ENCODE results near the gene STUB1. TPM values are rescaled to one million over a fixed set of nuclear protein-coding genes. Genes with fewer than 3 reads are reported as not detected.
A peak's percentile ranks its signal among the peaks of the same experiment; 100 is the strongest.

The STUB1 gene
- total RNA-seq, 4 donors from 2014 or later: 152 to 213 (median 186) TPM

- peak within 1 kb of the TSS in 1 of 4 donors; percentile 44 for H3K4me3 ChIP-seq
- DNase-seq (ENCODE audit: low spot score in 2 of 2): no peak
- peak within 1 kb of the TSS in 1 of 4 donors; percentile 50 for H3K27ac ChIP-seq
- peaks cover 0 to 46% (median 4%) of the 10 kb centered on the region in 4 donors for H3K4me1 ChIP-seq
- H3K27me3 ChIP-seq: peaks cover 2 to 93% of the 10 kb centered on the region in 2 donors
- no peaks in the 10 kb centered on the region for H3K9me3 ChIP-seq
- 1% methylated on average over 23 to 37 of the region's 115 CpGs for WGBS, 2 donors
- TF ChIP-seq POLR2A (IDR thresholded peaks at IDR 0.05) (no peak), EP300 (IDR thresholded peaks at IDR 0.05) (no peak)
- TF ChIP-seq, protein P1, sequence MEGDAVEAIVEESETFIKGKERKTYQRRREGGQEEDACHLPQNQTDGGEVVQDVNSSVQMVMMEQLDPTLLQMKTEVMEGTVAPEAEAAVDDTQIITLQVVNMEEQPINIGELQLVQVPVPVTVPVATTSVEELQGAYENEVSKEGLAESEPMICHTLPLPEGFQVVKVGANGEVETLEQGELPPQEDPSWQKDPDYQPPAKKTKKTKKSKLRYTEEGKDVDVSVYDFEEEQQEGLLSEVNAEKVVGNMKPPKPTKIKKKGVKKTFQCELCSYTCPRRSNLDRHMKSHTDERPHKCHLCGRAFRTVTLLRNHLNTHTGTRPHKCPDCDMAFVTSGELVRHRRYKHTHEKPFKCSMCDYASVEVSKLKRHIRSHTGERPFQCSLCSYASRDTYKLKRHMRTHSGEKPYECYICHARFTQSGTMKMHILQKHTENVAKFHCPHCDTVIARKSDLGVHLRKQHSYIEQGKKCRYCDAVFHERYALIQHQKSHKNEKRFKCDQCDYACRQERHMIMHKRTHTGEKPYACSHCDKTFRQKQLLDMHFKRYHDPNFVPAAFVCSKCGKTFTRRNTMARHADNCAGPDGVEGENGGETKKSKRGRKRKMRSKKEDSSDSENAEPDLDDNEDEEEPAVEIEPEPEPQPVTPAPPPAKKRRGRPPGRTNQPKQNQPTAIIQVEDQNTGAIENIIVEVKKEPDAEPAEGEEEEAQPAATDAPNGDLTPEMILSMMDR (IDR thresholded peaks at IDR 0.05): no peak
- H3K36me3 ChIP-seq: no peaks in the 10 kb centered on the region
These were observed 25.4 kb downstream of the STUB1 start, which contains the start of gene FBXL16 for GRCh38 chr16:705431-706188. Gene FBXL16 (minus strand): TSS chr16:705801. CDS start chr16:697405, 8,396 bp downstream.

DNA sequence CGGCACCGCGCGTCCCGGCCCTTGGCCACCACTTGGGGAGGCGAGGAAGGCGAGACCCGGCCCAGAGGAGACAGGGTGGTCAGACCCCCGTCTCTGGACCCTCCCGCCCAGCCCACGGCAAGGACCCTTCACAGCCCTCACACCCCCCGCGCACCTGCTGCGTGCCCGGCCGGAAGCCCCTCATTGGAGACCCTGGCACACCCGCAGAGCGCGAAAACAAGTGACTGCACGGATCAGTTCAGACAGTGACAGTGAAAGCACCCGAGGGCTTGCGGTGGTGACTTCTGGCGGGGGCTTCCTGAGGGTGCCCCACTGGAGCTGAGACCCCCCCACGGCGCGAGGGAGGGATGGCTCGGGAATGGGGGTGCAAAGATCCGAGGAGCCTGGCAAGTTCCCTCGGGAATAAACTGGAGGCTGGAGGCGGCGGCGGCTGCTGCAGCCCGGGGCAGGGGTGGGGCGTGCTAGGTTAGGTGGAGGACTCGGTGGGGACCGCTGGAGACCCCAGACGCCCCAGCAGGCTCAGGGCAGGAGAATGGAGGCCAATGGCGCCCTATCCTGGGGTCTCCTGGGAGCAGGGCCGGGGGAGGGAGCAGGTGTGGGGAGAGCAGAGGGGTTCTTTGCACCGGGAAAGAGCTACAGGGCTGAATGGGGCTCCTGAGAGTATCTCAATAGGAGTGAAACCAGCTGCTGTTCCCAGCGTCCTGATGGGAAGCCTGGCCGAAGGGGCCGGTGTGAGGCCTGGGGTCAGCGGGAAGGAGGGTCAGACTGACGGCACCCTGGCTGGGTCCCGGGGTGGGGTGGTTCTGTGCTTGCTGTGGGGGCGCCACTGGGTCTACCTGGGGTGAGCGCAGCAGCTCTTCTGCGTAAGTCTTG, 26.2 kb downstream of the STUB1 start:
- Histone ChIP-seq H3K27ac (peak overlapping the region in 1 of 4 donors; percentile 50), H3K4me3 (peak overlapping the region in 1 of 4 donors; percentile 44), H3K36me3 (no peaks in the 10 kb centered on the region), H3K27me3 (peaks cover 2 to 93% of the 10 kb centered on the region in 2 donors), H3K9me3 (no peaks in the 10 kb centered on the region), H3K4me1 (peaks cover 0 to 41% (median 4%) of the 10 kb centered on the region in 4 donors)
- WGBS, 2 donors: 5 to 10% methylated on average over 21 to 33 of the region's 49 CpGs
- no peak for TF ChIP-seq EP300 (IDR thresholded peaks at IDR 0.05)
- TF ChIP-seq, protein P1 (IDR thresholded peaks at IDR 0.05): no peak
- no peak for DNase-seq (ENCODE audit: low spot score in 2 of 2)

DNA sequence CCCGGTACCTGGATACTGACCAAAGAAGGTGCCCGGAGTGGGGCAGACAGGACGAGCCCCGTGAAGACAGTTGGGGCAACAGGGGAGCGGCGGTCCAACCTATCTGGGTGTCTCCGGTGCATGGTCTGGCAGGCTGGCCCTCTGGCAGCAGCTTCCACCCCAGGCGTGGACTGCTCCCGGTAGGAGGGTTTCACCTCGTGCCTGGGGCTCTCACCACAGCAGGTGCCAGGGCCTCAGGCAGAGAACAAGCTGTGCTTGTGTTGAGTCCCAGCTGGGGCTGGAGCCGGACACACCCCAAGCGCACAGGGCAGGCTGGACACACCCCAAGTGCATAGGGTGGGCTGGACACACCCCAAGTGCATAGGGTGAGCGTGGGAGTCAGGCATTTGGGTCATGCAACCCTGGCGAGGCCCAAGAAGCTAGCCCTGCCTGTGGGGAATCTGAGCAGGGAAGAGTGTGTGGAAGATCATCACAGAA, 26.9 kb downstream of the STUB1 start:
- peaks cover 2 to 88% of the 10 kb centered on the region in 2 donors for H3K27me3 ChIP-seq

GRCh38 chr16:708019-708418, 27.8 kb downstream of the STUB1 start:
- DNase-seq (ENCODE audit: low spot score in 2 of 2): no peak
- Histone ChIP-seq H3K9me3 (no peaks in the 10 kb centered on the region), H3K36me3 (no peaks in the 10 kb centered on the region), H3K4me1 (peaks cover 0 to 47% (median 7%) of the 10 kb centered on the region in 4 donors), H3K4me3 (no peak overlapping the region), H3K27me3 (peaks cover 2 to 79% of the 10 kb centered on the region in 2 donors), H3K27ac (no peak overlapping the region)
- TF ChIP-seq EP300 (IDR thresholded peaks at IDR 0.05): no peak
- TF ChIP-seq POLR2A (IDR thresholded peaks at IDR 0.05): no peak
- WGBS, 2 donors: 54 to 57% methylated on average over 3 of the region's 3 CpGs

More for the DNA sequence above, 26.9 kb downstream of the STUB1 start:
- Histone ChIP-seq H3K9me3 (no peaks in the 10 kb centered on the region), H3K4me1 (peaks cover 0 to 47% (median 7%) of the 10 kb centered on the region in 4 donors), H3K27ac (peak overlapping the region in 1 of 4 donors; percentile 50), H3K36me3 (no peaks in the 10 kb centered on the region), H3K4me3 (peak overlapping the region in 1 of 4 donors; percentile 44)
- no peak for TF ChIP-seq EP300 (IDR thresholded peaks at IDR 0.05)
- 24 to 25% methylated on average over 14 of the region's 14 CpGs for WGBS, 2 donors
- no peak for DNase-seq (ENCODE audit: low spot score in 2 of 2)

- TF ChIP-seq EP300 (IDR thresholded peaks at IDR 0.05) (no peak), POLR2A (IDR thresholded peaks at IDR 0.05) (no peak)
- TF ChIP-seq, protein P1 (IDR thresholded peaks at IDR 0.05): no peak
- 79 to 90% methylated on average over 3 to 4 of the region's 4 CpGs for WGBS, 2 donors
- Histone ChIP-seq H3K27me3 (peaks cover 2 to 69% of the 10 kb centered on the region in 2 donors), H3K4me1 (peaks cover 0 to 49% (median 7%) of the 10 kb centered on the region in 4 donors), H3K9me3 (no peaks in the 10 kb centered on the region), H3K4me3 (no peak overlapping the region), H3K36me3 (no peaks in the 10 kb centered on the region), H3K27ac (no peak overlapping the region)
- no peak for DNase-seq (ENCODE audit: low spot score in 2 of 2)
These were observed 28.7 kb downstream of the STUB1 start for GRCh38 chr16:708959-709358.

Data from tibial nerve (tissue), 4 donors.